ENCODE measurements around the gene KRT2.

DNA sequence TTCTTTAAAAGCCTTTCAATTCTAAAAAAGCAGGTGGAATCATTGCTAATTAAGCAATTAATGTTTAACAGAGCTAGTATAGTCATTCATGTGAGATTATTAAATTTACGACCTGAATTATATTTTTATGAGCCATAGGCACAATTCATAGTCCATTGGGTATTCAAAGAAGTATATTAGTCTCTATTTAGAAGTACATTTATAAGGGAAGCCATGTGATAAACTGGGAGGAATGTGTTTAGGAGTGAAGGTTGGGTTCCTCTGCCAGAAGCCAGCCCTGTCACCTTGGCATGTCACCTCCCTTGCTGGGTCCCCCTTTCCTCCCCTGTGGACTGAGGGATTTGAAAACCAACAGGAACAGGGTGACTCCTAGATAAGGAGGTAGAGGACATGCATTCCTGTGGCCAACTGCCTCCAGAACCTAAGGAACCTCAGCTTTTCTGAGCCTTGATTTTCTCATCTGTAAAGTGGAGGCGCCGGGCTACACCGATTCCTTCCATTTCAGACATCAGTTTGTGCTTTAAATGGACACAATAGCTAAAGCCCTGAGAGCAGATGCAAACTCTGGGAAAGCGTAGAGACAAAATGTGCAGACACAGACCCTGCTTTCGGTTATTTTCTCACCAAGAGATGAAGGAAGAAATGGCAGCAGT lies 5.4 kb upstream of the KRT2 start:
- TF ChIP-seq, protein P1, sequence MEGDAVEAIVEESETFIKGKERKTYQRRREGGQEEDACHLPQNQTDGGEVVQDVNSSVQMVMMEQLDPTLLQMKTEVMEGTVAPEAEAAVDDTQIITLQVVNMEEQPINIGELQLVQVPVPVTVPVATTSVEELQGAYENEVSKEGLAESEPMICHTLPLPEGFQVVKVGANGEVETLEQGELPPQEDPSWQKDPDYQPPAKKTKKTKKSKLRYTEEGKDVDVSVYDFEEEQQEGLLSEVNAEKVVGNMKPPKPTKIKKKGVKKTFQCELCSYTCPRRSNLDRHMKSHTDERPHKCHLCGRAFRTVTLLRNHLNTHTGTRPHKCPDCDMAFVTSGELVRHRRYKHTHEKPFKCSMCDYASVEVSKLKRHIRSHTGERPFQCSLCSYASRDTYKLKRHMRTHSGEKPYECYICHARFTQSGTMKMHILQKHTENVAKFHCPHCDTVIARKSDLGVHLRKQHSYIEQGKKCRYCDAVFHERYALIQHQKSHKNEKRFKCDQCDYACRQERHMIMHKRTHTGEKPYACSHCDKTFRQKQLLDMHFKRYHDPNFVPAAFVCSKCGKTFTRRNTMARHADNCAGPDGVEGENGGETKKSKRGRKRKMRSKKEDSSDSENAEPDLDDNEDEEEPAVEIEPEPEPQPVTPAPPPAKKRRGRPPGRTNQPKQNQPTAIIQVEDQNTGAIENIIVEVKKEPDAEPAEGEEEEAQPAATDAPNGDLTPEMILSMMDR (IDR thresholded peaks at IDR 0.05): no peak
- TF ChIP-seq EZH2 (IDR thresholded peaks at IDR 0.05; ENCODE audit: borderline replicate concordance, insufficient read depth, low read depth, low read length, poor library complexity, severe bottlenecking): no peak

Data from B cell (primary cell).